Endodermal cell (in vitro differentiated cells): Measurements from ENCODE around the gene CMC2. TPM values are rescaled to one million over a fixed set of nuclear protein-coding genes. Genes with fewer than 3 reads are reported as not detected.

Experiments used
- DNase-seq: peaks from one replicate; pipeline ENCODE4 v3.0.0-alpha.2; 2017
- H3K27ac ChIP-seq: 2 replicates; pipeline ENCODE4 v1.5.1; 2013; ENCODE audit warnings: mild to moderate bottlenecking, low read depth, low read length, moderate library complexity
- H3K27me3 ChIP-seq: 2 replicates; pipeline ENCODE4 v1.6.1; 2013; ENCODE audit warnings: mild to moderate bottlenecking, low read length, moderate library complexity; ENCODE audit not compliant: insufficient read depth, control insufficient read depth, poor library complexity, severe bottlenecking
- H3K36me3 ChIP-seq: 2 replicates; pipeline ENCODE4 v1.7.0; 2013; ENCODE audit warnings: mild to moderate bottlenecking, low read length, moderate library complexity; ENCODE audit not compliant: control insufficient read depth, insufficient read depth
- H3K4me1 ChIP-seq: one replicate; pipeline ENCODE4 v1.7.0; 2013; ENCODE audit warnings: low read length; ENCODE audit not compliant: control insufficient read depth, insufficient read depth
- H3K4me3 ChIP-seq: 2 replicates; pipeline ENCODE4 v1.5.1; 2013; ENCODE audit warnings: mild to moderate bottlenecking, low read length, moderate library complexity
- H3K9ac ChIP-seq: 2 replicates; pipeline ENCODE4 v1.6.1; 2013; ENCODE audit warnings: mild to moderate bottlenecking, low read length, moderate library complexity; ENCODE audit not compliant: poor library complexity, severe bottlenecking; ENCODE audit errors: extremely low read depth
- H3K9me3 ChIP-seq: 2 replicates; pipeline ENCODE4 v1.6.1; 2013; ENCODE audit warnings: mild to moderate bottlenecking, low read length, moderate library complexity; ENCODE audit not compliant: control insufficient read depth
- H3K27ac Mint-ChIP-seq: 2 replicates; pipeline ENCODE4 v1.8.0; 2020; ENCODE audit warnings: mixed read lengths
- H3K27me3 Mint-ChIP-seq: 2 replicates; pipeline ENCODE4 v1.8.0; 2021; ENCODE audit warnings: mild to moderate bottlenecking, mixed read lengths; ENCODE audit not compliant: insufficient read depth
- H3K36me3 Mint-ChIP-seq: 2 replicates; pipeline ENCODE4 v1.8.0; 2020; ENCODE audit warnings: low read depth, mixed read lengths
- H3K4me1 Mint-ChIP-seq: 2 replicates; pipeline ENCODE4 v1.8.0; 2020; ENCODE audit warnings: mixed read lengths
- H3K4me3 Mint-ChIP-seq: 2 replicates; pipeline ENCODE4 v1.8.0; 2020; ENCODE audit warnings: mild to moderate bottlenecking, moderate library complexity, mixed read lengths
- H3K9me3 Mint-ChIP-seq: 2 replicates; pipeline ENCODE4 v1.8.0; 2020; ENCODE audit warnings: mild to moderate bottlenecking, mixed read lengths
- WGBS, 2 experiments: methylation state at CpG; one replicate each; pipeline versions ENCODE4 v1.1.5 to v1.1.7; 2013; ENCODE audit warnings: missing lambda C conversion rate in 2 of 2, mixed read lengths in 1 of 2; ENCODE audit not compliant: insufficient coverage in 1 of 2, insufficient read length in 1 of 2; 5-methylcytosine and 5-hydroxymethylcytosine counted together
- total RNA-seq, 2 donors: library from RNA; stranded (reverse); fragmentation: NEBNext Ultra II Directional in 1 of 2; extraction: Animal tissue kit (Norgen Biotek cat#: 25700) in 1 of 2; gene quantifications; 2 replicates in 1 of 2; 3 replicates in 1 of 2; pipeline ENCODE4 v1.2.1, GENCODE V29; 2021
- TF ChIP-seq, protein P1 (sequence below): fragments of 200-600 bp; sonication (generic); conservative IDR thresholded peaks from 2 replicates; pipeline ENCODE4 v1.5.0; 2021; ENCODE audit warnings: antibody characterized with exemption, mild to moderate bottlenecking

Gene CMC2
- total RNA-seq, 2 donors from 2014 or later: 73.8 to 103 TPM

DNA sequence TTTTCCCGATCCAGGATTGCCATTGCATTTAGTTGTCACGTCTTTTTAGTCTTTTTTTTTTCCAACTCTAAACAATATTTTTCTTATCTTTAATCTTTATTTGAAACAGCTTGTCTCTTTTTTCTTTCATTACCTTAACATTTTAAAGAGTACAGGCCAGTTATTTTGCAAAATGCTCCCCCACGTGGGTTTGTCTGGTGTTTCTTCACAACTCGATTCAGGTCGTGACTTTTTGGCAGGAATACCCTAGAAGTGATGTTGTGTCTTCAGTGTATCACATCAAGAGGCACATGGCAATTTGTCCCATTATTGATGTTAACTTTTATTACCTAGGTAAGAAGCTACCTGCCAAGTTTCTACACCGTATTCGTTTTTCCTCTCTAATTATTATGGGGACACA is 17.9 kb downstream of the CMC2 start:
- Histone ChIP-seq H3K4me3 (no peak overlapping the region), H3K27ac (no peak overlapping the region), H3K9me3 (no peaks in the 10 kb centered on the region), H3K9ac (no peak overlapping the region), H3K27me3 (no peaks in the 10 kb centered on the region), H3K4me1 (peaks cover 16% of the 10 kb centered on the region), H3K36me3 (peaks cover 17% of the 10 kb centered on the region)
- Mint-ChIP-seq H3K36me3 (peaks cover 12% of the 10 kb centered on the region), H3K27me3 (no peaks in the 10 kb centered on the region), H3K27ac (no peak overlapping the region), H3K4me3 (no peak overlapping the region), H3K9me3 (no peaks in the 10 kb centered on the region), H3K4me1 (peaks cover 34% of the 10 kb centered on the region)
- WGBS, 2 experiments: 69 to 82% methylated on average over 7 of the region's 7 CpGs
- DNase-seq: no peak
- TF ChIP-seq, protein P1, sequence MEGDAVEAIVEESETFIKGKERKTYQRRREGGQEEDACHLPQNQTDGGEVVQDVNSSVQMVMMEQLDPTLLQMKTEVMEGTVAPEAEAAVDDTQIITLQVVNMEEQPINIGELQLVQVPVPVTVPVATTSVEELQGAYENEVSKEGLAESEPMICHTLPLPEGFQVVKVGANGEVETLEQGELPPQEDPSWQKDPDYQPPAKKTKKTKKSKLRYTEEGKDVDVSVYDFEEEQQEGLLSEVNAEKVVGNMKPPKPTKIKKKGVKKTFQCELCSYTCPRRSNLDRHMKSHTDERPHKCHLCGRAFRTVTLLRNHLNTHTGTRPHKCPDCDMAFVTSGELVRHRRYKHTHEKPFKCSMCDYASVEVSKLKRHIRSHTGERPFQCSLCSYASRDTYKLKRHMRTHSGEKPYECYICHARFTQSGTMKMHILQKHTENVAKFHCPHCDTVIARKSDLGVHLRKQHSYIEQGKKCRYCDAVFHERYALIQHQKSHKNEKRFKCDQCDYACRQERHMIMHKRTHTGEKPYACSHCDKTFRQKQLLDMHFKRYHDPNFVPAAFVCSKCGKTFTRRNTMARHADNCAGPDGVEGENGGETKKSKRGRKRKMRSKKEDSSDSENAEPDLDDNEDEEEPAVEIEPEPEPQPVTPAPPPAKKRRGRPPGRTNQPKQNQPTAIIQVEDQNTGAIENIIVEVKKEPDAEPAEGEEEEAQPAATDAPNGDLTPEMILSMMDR: no peak

DNA sequence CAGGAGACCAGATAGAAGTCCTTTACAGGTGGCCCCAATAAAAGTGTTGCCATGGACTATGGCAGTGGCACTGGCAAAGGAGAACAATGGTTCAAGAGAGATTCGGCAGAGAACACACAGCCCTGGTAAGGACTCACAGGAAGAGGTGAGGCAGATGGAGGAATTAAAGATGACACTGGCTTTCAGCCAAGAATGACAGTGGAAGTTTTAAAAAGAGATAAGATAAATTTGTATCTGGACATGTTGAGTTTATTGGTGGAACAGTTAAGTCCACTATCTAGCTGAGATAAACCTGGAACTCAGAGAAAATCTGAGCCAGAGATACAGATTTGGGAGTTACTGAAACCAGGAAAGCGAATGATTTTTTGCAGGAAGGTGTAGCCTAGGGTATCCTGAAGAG is 20.1 kb downstream of the CMC2 start:
- 83 to 91% methylated on average over 2 of the region's 2 CpGs for WGBS, 2 experiments
- Histone ChIP-seq H3K27me3 (no peaks in the 10 kb centered on the region), H3K36me3 (peaks cover 17% of the 10 kb centered on the region), H3K9me3 (no peaks in the 10 kb centered on the region), H3K27ac (no peak overlapping the region), H3K4me3 (peak overlapping the region; percentile 13), H3K4me1 (peaks cover 16% of the 10 kb centered on the region), H3K9ac (no peak overlapping the region)
- Mint-ChIP-seq H3K4me1 (peaks cover 27% of the 10 kb centered on the region), H3K27ac (peak overlapping the region; percentile 46), H3K4me3 (no peak overlapping the region), H3K9me3 (no peaks in the 10 kb centered on the region), H3K36me3 (peaks cover 12% of the 10 kb centered on the region), H3K27me3 (no peaks in the 10 kb centered on the region)
- TF ChIP-seq, protein P1: no peak
- DNase-seq: no peak

DNA sequence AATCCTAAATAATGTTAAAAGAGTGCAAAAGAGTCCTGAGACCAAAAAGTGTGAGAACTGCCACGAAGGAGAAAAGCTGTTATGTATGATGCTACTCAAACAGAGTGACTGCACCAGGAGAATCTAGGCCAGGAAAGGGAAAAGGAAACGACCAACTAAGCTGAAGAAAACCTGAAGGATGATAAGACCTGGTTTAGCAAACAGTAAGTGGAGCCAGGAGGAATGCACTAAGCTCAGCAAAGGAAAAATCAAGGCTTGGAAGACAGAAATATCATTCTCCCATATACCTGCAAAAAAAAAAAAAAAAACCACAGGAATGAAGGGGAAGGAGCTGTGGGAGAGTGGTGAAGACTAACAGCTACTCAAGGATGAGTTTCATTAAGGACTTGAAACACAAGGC is 21.1 kb downstream of the CMC2 start:
- peaks cover 16% of the 10 kb centered on the region for H3K4me1 ChIP-seq
- no peak overlapping the region for H3K9ac ChIP-seq
- H3K36me3 Mint-ChIP-seq: peaks cover 16% of the 10 kb centered on the region
- H3K4me1 Mint-ChIP-seq: peaks cover 27% of the 10 kb centered on the region
- H3K4me3 Mint-ChIP-seq: no peak overlapping the region
- 70 to 72% methylated on average over 2 of the region's 2 CpGs for WGBS, 2 experiments
- H3K27me3 ChIP-seq: no peaks in the 10 kb centered on the region
- H3K36me3 ChIP-seq: peaks cover 15% of the 10 kb centered on the region
- peak overlapping the region; percentile 28 for H3K27ac Mint-ChIP-seq
- TF ChIP-seq, protein P1: no peak
- H3K9me3 Mint-ChIP-seq: no peaks in the 10 kb centered on the region
- no peak overlapping the region for H3K27ac ChIP-seq
- H3K27me3 Mint-ChIP-seq: no peaks in the 10 kb centered on the region
- DNase-seq: no peak
- no peaks in the 10 kb centered on the region for H3K9me3 ChIP-seq
- H3K4me3 ChIP-seq: peak overlapping the region; percentile 13
